ENCODE measurements around the gene DNPH1.

GRCh38 chr6:43263314-43264178, 34.3 kb upstream of the DNPH1 start:
- TF ChIP-seq EZH2 (IDR thresholded peaks at IDR 0.05; ENCODE audit: low read depth) (no peak), CTCF (conservative IDR thresholded peaks at IDR 0.05) (peak; percentile 83)

All from PC-9 (cell line).